HK-2 (cell line): ENCODE results near the gene MICOS13.

Experiments
- DNase-seq: peaks from one replicate; pipeline ENCODE4 v3.0.0-alpha.2; 2018; ENCODE audit not compliant: unreplicated experiment

The MICOS13 gene

GRCh38 chr19:5667751-5668271 is 12.5 kb downstream of the MICOS13 start:
- no peak for DNase-seq

GRCh38 chr19:5666921-5667610 is 13.2 kb downstream of the MICOS13 start:
- DNase-seq = no peak

- DNase-seq = peak; percentile 58
Measured at GRCh38 chr19:5665781-5666513, 14.4 kb downstream of the MICOS13 start.

- no peak for DNase-seq
Measured at GRCh38 chr19:5664515-5664914, 15.8 kb downstream of the MICOS13 start.

- no peak for DNase-seq
Measured at GRCh38 chr19:5663904-5664303, 16.4 kb downstream of the MICOS13 start.

GRCh38 chr19:5661483-5661882 is 18.8 kb downstream of the MICOS13 start:
- no peak for DNase-seq

- no peak for DNase-seq
Measured at GRCh38 chr19:5655412-5655811, 24.9 kb downstream of the MICOS13 start.

- DNase-seq = no peak
Measured at GRCh38 chr19:5654931-5655330, 25.4 kb downstream of the MICOS13 start.

- no peak for DNase-seq
Measured at GRCh38 chr19:5652261-5652660, 28.1 kb downstream of the MICOS13 start.

GRCh38 chr19:5651361-5651760 is 29.0 kb downstream of the MICOS13 start:
- DNase-seq = no peak

- no peak for DNase-seq
Measured at GRCh38 chr19:5648464-5648863, 31.9 kb downstream of the MICOS13 start.

- no peak for DNase-seq
Measured at GRCh38 chr19:5646703-5647102, 33.6 kb downstream of the MICOS13 start.

GRCh38 chr19:5645409-5645808 is 34.9 kb downstream of the MICOS13 start:
- no peak for DNase-seq

GRCh38 chr19:5644037-5644436 is 36.3 kb downstream of the MICOS13 start:
- DNase-seq = no peak

- DNase-seq = no peak
Measured at GRCh38 chr19:5643060-5643459, 37.3 kb downstream of the MICOS13 start.

- no peak for DNase-seq
Measured at GRCh38 chr19:5642204-5642603, 38.1 kb downstream of the MICOS13 start.

GRCh38 chr19:5641171-5641570 is 39.1 kb downstream of the MICOS13 start:
- no peak for DNase-seq

GRCh38 chr19:5637971-5638370 is 42.3 kb downstream of the MICOS13 start:
- no peak for DNase-seq

- DNase-seq = no peak
Measured at GRCh38 chr19:5635427-5635826, 44.9 kb downstream of the MICOS13 start.

- no peak for DNase-seq
Measured at GRCh38 chr19:5632657-5633056, 47.7 kb downstream of the MICOS13 start.

GRCh38 chr19:5632241-5632612 is 48.1 kb downstream of the MICOS13 start:
- no peak for DNase-seq

GRCh38 chr19:5631567-5632240 is 48.6 kb downstream of the MICOS13 start:
- DNase-seq = no peak
